HL-60 (cell line): Measurements from ENCODE around the gene PLD6.

Experiments used
- GABPA ChIP-seq: IDR thresholded peaks from 2 replicates; pipeline ENCODE4 v1.6.1; 2012; ENCODE audit warnings: low read depth
- POLR2AphosphoS5 ChIP-seq: IDR thresholded peaks from 2 replicates; pipeline ENCODE4 v1.6.1; 2012; ENCODE audit warnings: low read depth
- SPI1 ChIP-seq: IDR thresholded peaks from 2 replicates; pipeline ENCODE4 v1.6.1; 2012; ENCODE audit warnings: low read depth, mild to moderate bottlenecking, borderline replicate concordance
- TF ChIP-seq, protein P1 (sequence below): IDR thresholded peaks from one replicate; pipeline ENCODE4 v1.5.1; 2011; ENCODE audit warnings: low read length, control low read depth, inconsistent platforms; ENCODE audit not compliant: insufficient read depth
- TF ChIP-seq, protein P2 (sequence below): IDR thresholded peaks from 2 replicates; pipeline ENCODE4 v1.6.1; 2012; ENCODE audit warnings: low read depth; ENCODE audit not compliant: insufficient replicate concordance

DNA sequence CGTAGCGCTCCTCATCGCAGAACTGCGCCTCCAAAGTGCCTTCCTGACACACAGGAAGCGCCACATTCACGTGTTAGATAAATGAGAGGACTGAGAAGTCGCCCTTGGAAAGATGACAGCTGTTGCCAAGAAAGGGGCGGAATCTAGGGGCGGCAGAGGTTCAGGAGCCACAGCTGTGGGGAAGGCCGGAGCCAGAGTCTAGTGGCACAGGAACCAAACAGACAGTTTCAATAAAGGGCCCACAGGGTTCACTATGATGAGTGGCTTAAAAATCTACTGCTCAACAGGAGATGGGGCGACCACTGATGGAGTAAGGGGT, 26.1 kb upstream of the PLD6 start:
- TF ChIP-seq, protein P1, sequence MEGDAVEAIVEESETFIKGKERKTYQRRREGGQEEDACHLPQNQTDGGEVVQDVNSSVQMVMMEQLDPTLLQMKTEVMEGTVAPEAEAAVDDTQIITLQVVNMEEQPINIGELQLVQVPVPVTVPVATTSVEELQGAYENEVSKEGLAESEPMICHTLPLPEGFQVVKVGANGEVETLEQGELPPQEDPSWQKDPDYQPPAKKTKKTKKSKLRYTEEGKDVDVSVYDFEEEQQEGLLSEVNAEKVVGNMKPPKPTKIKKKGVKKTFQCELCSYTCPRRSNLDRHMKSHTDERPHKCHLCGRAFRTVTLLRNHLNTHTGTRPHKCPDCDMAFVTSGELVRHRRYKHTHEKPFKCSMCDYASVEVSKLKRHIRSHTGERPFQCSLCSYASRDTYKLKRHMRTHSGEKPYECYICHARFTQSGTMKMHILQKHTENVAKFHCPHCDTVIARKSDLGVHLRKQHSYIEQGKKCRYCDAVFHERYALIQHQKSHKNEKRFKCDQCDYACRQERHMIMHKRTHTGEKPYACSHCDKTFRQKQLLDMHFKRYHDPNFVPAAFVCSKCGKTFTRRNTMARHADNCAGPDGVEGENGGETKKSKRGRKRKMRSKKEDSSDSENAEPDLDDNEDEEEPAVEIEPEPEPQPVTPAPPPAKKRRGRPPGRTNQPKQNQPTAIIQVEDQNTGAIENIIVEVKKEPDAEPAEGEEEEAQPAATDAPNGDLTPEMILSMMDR = no peak
- TF ChIP-seq POLR2AphosphoS5 (no peak), GABPA (no peak), SPI1 (no peak)
- TF ChIP-seq, protein P2, sequence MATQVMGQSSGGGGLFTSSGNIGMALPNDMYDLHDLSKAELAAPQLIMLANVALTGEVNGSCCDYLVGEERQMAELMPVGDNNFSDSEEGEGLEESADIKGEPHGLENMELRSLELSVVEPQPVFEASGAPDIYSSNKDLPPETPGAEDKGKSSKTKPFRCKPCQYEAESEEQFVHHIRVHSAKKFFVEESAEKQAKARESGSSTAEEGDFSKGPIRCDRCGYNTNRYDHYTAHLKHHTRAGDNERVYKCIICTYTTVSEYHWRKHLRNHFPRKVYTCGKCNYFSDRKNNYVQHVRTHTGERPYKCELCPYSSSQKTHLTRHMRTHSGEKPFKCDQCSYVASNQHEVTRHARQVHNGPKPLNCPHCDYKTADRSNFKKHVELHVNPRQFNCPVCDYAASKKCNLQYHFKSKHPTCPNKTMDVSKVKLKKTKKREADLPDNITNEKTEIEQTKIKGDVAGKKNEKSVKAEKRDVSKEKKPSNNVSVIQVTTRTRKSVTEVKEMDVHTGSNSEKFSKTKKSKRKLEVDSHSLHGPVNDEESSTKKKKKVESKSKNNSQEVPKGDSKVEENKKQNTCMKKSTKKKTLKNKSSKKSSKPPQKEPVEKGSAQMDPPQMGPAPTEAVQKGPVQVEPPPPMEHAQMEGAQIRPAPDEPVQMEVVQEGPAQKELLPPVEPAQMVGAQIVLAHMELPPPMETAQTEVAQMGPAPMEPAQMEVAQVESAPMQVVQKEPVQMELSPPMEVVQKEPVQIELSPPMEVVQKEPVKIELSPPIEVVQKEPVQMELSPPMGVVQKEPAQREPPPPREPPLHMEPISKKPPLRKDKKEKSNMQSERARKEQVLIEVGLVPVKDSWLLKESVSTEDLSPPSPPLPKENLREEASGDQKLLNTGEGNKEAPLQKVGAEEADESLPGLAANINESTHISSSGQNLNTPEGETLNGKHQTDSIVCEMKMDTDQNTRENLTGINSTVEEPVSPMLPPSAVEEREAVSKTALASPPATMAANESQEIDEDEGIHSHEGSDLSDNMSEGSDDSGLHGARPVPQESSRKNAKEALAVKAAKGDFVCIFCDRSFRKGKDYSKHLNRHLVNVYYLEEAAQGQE = no peak
